IPS DF 4.7 (cell line): ENCODE results near the gene RBM22.

ENCODE experiments used
- DNase-seq: peaks from one replicate; pipeline ENCODE4 v3.0.0-alpha.2; 2013; ENCODE audit warnings: low spot score; ENCODE audit errors: extremely low read depth

The RBM22 gene

GRCh38 chr5:150651924-150652671, 48.8 kb downstream of the RBM22 start:
- no peak for DNase-seq

GRCh38 chr5:150651382-150651781, 49.5 kb downstream of the RBM22 start:
- no peak for DNase-seq

- no peak for DNase-seq
These were observed 50.5 kb downstream of the RBM22 start for GRCh38 chr5:150650021-150651006.

- DNase-seq, result no peak
These were observed 51.5 kb downstream of the RBM22 start for GRCh38 chr5:150649108-150650020.

- no peak for DNase-seq
These were observed 52.4 kb downstream of the RBM22 start for GRCh38 chr5:150648294-150649107.

- no peak for DNase-seq
These were observed 53.3 kb downstream of the RBM22 start for GRCh38 chr5:150647275-150648251.

- no peak for DNase-seq
These were observed 55.7 kb downstream of the RBM22 start for GRCh38 chr5:150645070-150645700.

- no peak for DNase-seq
These were observed 56.3 kb downstream of the RBM22 start for GRCh38 chr5:150644514-150644913.

- no peak for DNase-seq
These were observed 56.8 kb downstream of the RBM22 start for GRCh38 chr5:150644058-150644457.

GRCh38 chr5:150642991-150643710, 57.7 kb downstream of the RBM22 start:
- DNase-seq, result no peak

- DNase-seq, result no peak
These were observed 58.3 kb downstream of the RBM22 start for GRCh38 chr5:150642567-150642927.

GRCh38 chr5:150641824-150642566, 58.9 kb downstream of the RBM22 start:
- DNase-seq, result no peak

GRCh38 chr5:150641006-150641570, 59.8 kb downstream of the RBM22 start:
- DNase-seq, result no peak
